Hepatocyte (in vitro differentiated cells): Measurements from ENCODE around the gene PKNOX1.
"Not testable (repeated sequence)": the region's sequence is repeated elsewhere in the genome, so short reads cannot be mapped to it uniquely, and the experiment has no call there.

ENCODE experiments used
- CTCF ChIP-seq: fragments of 200-600 bp; sonication (generic); IDR thresholded peaks from 2 replicates; pipeline ENCODE4 v1.5.1; 2016; ENCODE audit warnings: antibody characterized with exemption, mild to moderate bottlenecking; ENCODE audit not compliant: poor library complexity
- EZH2 ChIP-seq: fragments of 200-600 bp; sonication (generic); IDR thresholded peaks from 2 replicates; pipeline ENCODE4 v1.6.1; 2016; ENCODE audit warnings: antibody characterized with exemption, mild to moderate bottlenecking, borderline replicate concordance
- EZH2phosphoT487 ChIP-seq: fragments of 200-600 bp; sonication (generic); IDR thresholded peaks from one replicate; pipeline ENCODE4 v1.6.1; 2018; ENCODE audit warnings: antibody characterized with exemption, mild to moderate bottlenecking, low read depth, moderate library complexity; ENCODE audit not compliant: unreplicated experiment, severe bottlenecking

- TF ChIP-seq CTCF, EZH2, EZH2phosphoT487: not testable (repeated sequence)
Measured at GRCh38 chr21:43064265-43064917, 90.0 kb downstream of the PKNOX1 start.
